GM12878 (cell line): Measurements from ENCODE around the gene ZNF83. TPM values are rescaled to one million over a fixed set of nuclear protein-coding genes. Genes with fewer than 3 reads are reported as not detected.
A peak's percentile ranks its signal among the peaks of the same experiment; 100 is the strongest.

ENCODE experiments used
- ATAC-seq: fragments of 200-7000 bp; cut with Tn5 transposase; 3 replicates; pipeline ENCODE4 v1.9.1; 2020; ENCODE audit warnings: mild to moderate bottlenecking, moderate library complexity
- BruUV-seq: library from RNA; stranded (reverse); fragments of 400-500 nt; replicated peaks from 2 replicates; lab custom pipeline; 2021; lab: Mats Ljungman, UMichigan
- CTCF ChIA-PET: fragments of 300-600 bp; sonication (Branson Sonifier 250); formaldehyde crosslinking; extraction: SDS; loops from one replicate; lab custom pipeline; 2021; ENCODE audit warnings: inconsistent platforms; lab: Yijun Ruan, JAX
- POLR2A ChIA-PET: fragments of 350-600 bp; formaldehyde crosslinking; extraction: SDS; loops from one replicate; lab custom pipeline; 2021; ENCODE audit warnings: inconsistent platforms; lab: Charles Lee
- RAD21 ChIA-PET: fragments of 300-600 bp; sonication (Branson Sonifier 250); formaldehyde crosslinking; loops from one replicate; lab custom pipeline; 2023; ENCODE audit warnings: antibody characterized with exemption; ENCODE audit not compliant: unreplicated experiment; lab: Charles Lee
- SMC1A ChIA-PET: fragments of 300-600 bp; sonication (Branson Sonifier 250); formaldehyde crosslinking; loops from one replicate; lab custom pipeline; 2023; ENCODE audit not compliant: unreplicated experiment, uncharacterized antibody; lab: Charles Lee
- DNase-seq: peaks from one replicate; pipeline ENCODE4 v3.0.0-alpha.2; 2011; ENCODE audit warnings: low read depth, low spot score
- FAIRE-seq: peaks from 3 replicates; lab custom pipeline; 2011; peaks lifted over from hg19 to GRCh38; lab: Jason Lieb, UNC
- H2AFZ ChIP-seq: 2 replicates; pipeline ENCODE4 v1.6.0; 2011; ENCODE audit warnings: low read depth, low read length, control low read depth; ENCODE audit not compliant: control insufficient read depth
- H3K27ac ChIP-seq: 2 replicates; pipeline ENCODE4 v1.5.1; 2011; ENCODE audit warnings: control low read depth; ENCODE audit not compliant: control insufficient read depth, insufficient read depth
- H3K27me3 ChIP-seq, 2 experiments: replicated peaks in 1 of 2; 2 replicates each; pipeline versions ENCODE4 v1.6.0 to v1.6.1; 2011; ENCODE audit warnings: low read length in 1 of 2; ENCODE audit not compliant: control insufficient read depth in 2 of 2, insufficient read depth in 2 of 2
- H3K36me3 ChIP-seq, 2 experiments: 2 replicates each; pipeline ENCODE4 v1.5.1; 2011; ENCODE audit warnings: low read length in 1 of 2; ENCODE audit not compliant: control insufficient read depth in 2 of 2, insufficient read depth in 2 of 2
- H3K4me1 ChIP-seq: 2 replicates; pipeline ENCODE4 v1.6.1; 2011; ENCODE audit warnings: mild to moderate bottlenecking, low read length, moderate library complexity, mixed read lengths; ENCODE audit not compliant: control insufficient read depth, insufficient read depth
- H3K4me2 ChIP-seq: 2 replicates; pipeline ENCODE4 v1.6.0; 2011; ENCODE audit warnings: control low read depth; ENCODE audit not compliant: control insufficient read depth, insufficient read depth
- H3K4me3 ChIP-seq: fragments of 200-600 bp; sonication (generic); 2 replicates; pipeline ENCODE4 v1.5.1; 2016
- H3K79me2 ChIP-seq: 2 replicates; pipeline ENCODE4 v1.6.0; 2011; ENCODE audit warnings: low read length; ENCODE audit not compliant: control insufficient read depth, insufficient read depth
- H3K9ac ChIP-seq: 2 replicates; pipeline ENCODE4 v1.8.0; 2011; ENCODE audit warnings: low read length, control low read depth, mixed read lengths; ENCODE audit not compliant: control insufficient read depth, insufficient read depth
- H3K9me3 ChIP-seq: replicated peaks from 3 replicates; pipeline ENCODE4 v1.5.1; 2011; ENCODE audit warnings: mild to moderate bottlenecking, low read length; ENCODE audit not compliant: control insufficient read depth, insufficient read depth
- H4K20me1 ChIP-seq: 2 replicates; pipeline ENCODE4 v1.6.0; 2011; ENCODE audit not compliant: control insufficient read depth, insufficient read depth
- CTCF ChIP-seq, 3 experiments: IDR thresholded peaks in 2 of 3; conservative IDR thresholded peaks in 1 of 3; 2 replicates each; pipeline ENCODE4 v1.5.1; 2011; ENCODE audit warnings: low read depth in 3 of 3, low read length in 3 of 3, mild to moderate bottlenecking in 3 of 3, control low read depth in 2 of 3, moderate library complexity in 2 of 3, inconsistent platforms in 1 of 3, mixed read lengths in 1 of 3; ENCODE audit not compliant: control insufficient read depth in 2 of 3, insufficient read depth in 1 of 3; ENCODE audit errors: extremely low read depth in 1 of 3
- KAT2A ChIP-seq: conservative IDR thresholded peaks from 2 replicates; pipeline ENCODE4 v1.6.1; 2011; ENCODE audit warnings: low read depth, low read length; ENCODE audit not compliant: control insufficient read depth
- MAX ChIP-seq: IDR thresholded peaks from 2 replicates; pipeline ENCODE4 v1.6.1; 2012; ENCODE audit warnings: low read depth, low read length, improper control_type of control experiment
- MEF2B ChIP-seq: fragments of 450-650 bp; IDR thresholded peaks from 2 replicates; pipeline ENCODE4 v1.6.1; 2018; ENCODE audit warnings: mild to moderate bottlenecking, moderate library complexity; ENCODE audit not compliant: partially characterized antibody, poor library complexity, severe bottlenecking
- NR2F1 ChIP-seq: fragments of 450-650 bp; conservative IDR thresholded peaks from 2 replicates; pipeline ENCODE4 v1.6.1; 2017; ENCODE audit warnings: mild to moderate bottlenecking
- RAD21 ChIP-seq: IDR thresholded peaks from 2 replicates; pipeline ENCODE4 v1.6.1; 2011; ENCODE audit warnings: mild to moderate bottlenecking, low read depth, low read length, moderate library complexity; ENCODE audit not compliant: insufficient read depth
- RELA ChIP-seq: fragments of 450-650 bp; IDR thresholded peaks from 2 replicates; pipeline ENCODE4 v1.8.0; 2014; ENCODE audit warnings: borderline replicate concordance; ENCODE audit not compliant: partially characterized antibody
- TAF1 ChIP-seq: IDR thresholded peaks from 2 replicates; pipeline ENCODE4 v1.6.1; 2011; ENCODE audit warnings: mild to moderate bottlenecking, low read depth, low read length, borderline replicate concordance
- YBX1 ChIP-seq: fragments of 450-650 bp; IDR thresholded peaks from 2 replicates; pipeline ENCODE4 v1.6.1; 2016; ENCODE audit warnings: antibody characterized with exemption
- WGBS: methylation state at CpG from one replicate; pipeline ENCODE4 v1.1.6; 2016; ENCODE audit warnings: low lambda C conversion rate; ENCODE audit not compliant: insufficient replicate concordance, insufficient coverage; ENCODE audit errors: missing lambda C conversion rate; 5-methylcytosine and 5-hydroxymethylcytosine counted together
- in situ Hi-C: fragments of 300-500 bp; cut with MboI; formaldehyde crosslinking; loops from 9 replicates; pipeline ENCODE4 v1.14.3; 2018; ENCODE audit warnings: mixed read lengths
- intact Hi-C: fragments of 100-400 bp; cut with micrococcal nuclease; formaldehyde crosslinking; loops from one replicate; pipeline ENCODE4 v1.14.2; 2022; ENCODE audit not compliant: unreplicated experiment
- polyA plus RNA-seq, 11 experiments: library from polyadenylated mRNA; depleted of rRNA in 4 of 11; unstranded in 6 of 11; stranded (reverse) in 5 of 11; fragments of >200 nt; fragmentation: Nextera tagmentation in 4 of 11; fragmentation: Illumina TruSeq in 1 of 11; extraction: Ambion mirVana in 4 of 11; extraction: Trizol in 1 of 11; gene quantifications; 1 replicate in 1 of 11; 2 replicates in 10 of 11; pipeline versions ENCODE4 v1.2.1 to v1.2.3, GENCODE V29; 2011 to 2016; ENCODE audit warnings: inconsistent platforms in 2 of 11, missing spikeins in 2 of 11, low read depth in 1 of 11
- total RNA-seq, 4 experiments: library from RNA; depleted of rRNA in 3 of 4; stranded (reverse); fragments of >200 nt in 3 of 4; fragmentation: Illumina TruSeq in 1 of 4; extraction: Trizol in 1 of 4; gene quantifications; 2 replicates each; pipeline versions ENCODE4 v1.2.1 to v1.2.3, GENCODE V29; 2013 to 2021

Gene ZNF83
- total and polyA plus RNA-seq, 10 of the 15 experiments (the other 5 are each of a cell fraction or from before 2014, with no cell fraction given), result 9.9 to 90.1 (median 18.7) TPM

- Histone ChIP-seq H3K4me1 (no peaks in the 10 kb centered on the region), H3K9ac (no peak overlapping the region), H3K4me2 (no peak overlapping the region), H4K20me1 (no peaks in the 10 kb centered on the region), H3K27ac (no peak overlapping the region), H3K79me2 (no peaks in the 10 kb centered on the region), H3K27me3 (no peaks in the 10 kb centered on the region), H3K9me3 (peaks cover 3% of the 10 kb centered on the region; the same call in 2 of the 3 replicates), H2AFZ (no peak overlapping the region), H3K4me3 (no peak overlapping the region), H3K36me3 (no peaks in the 10 kb centered on the region)
- in situ Hi-C loops, result no loop called here
- BruUV-seq, result no TSS peak
- DNase-seq, result no peak
- no peak for ATAC-seq
- FAIRE-seq, result no peak
- WGBS, result 94% methylated on average over 5 of the region's 5 CpGs
- ChIA-PET RAD21 (no interaction called here), POLR2A (no interaction called here), CTCF (interaction anchor here (0.7 to 0.8 kb wide), 2 partner anchors 9 to 15 kb away, joined by 3 to 5 read pairs; no protein-coding TSS in a partner anchor), SMC1A (interaction anchor here (1.0 kb wide), 2 partner anchors 156 to 192 kb away, joined by 3 to 4 read pairs; no protein-coding TSS in a partner anchor)
- intact Hi-C loops, result no loop called here
- no peak for TF ChIP-seq TAF1
- TF ChIP-seq RAD21, result 0 out of 2 replicates have a peak, but pooled peaks have one; percentile 12
- no peak for TF ChIP-seq KAT2A
- TF ChIP-seq MEF2B, result no peak
- no peak for TF ChIP-seq NR2F1
- TF ChIP-seq RELA, result no peak
- no peak for TF ChIP-seq MAX
- TF ChIP-seq YBX1, result no peak
- peak in 1 of 3 experiments; percentile 17; a peak in 1 of 6 replicates for TF ChIP-seq CTCF (IDR thresholded peaks at IDR 0.05 in 2 of 3, conservative IDR thresholded peaks at IDR 0.05 in 1 of 3; ENCODE audit: control insufficient read depth in 2 of 3, extremely low read depth in 1 of 3, insufficient read depth in 1 of 3, low read depth in 3 of 3, low read length in 3 of 3)
These were observed 47.4 kb downstream of the ZNF83 start for GRCh38 chr19:52590728-52591127.
